Measurements from ENCODE around the gene ATAD3B.
"Not testable (repeated sequence)": the region's sequence is repeated elsewhere in the genome, so short reads cannot be mapped to it uniquely, and the experiment has no call there.

The ATAD3B gene

GRCh38 chr1:1527092-1527816 lies 55.7 kb downstream of the ATAD3B start:
- DNase-seq: no peak
- Histone ChIP-seq H3K27ac (no peak overlapping the region), H3K27me3 (replicated peaks) (no peaks in the 10 kb centered on the region), H3K36me3 (replicated peaks) (peaks cover 44% of the 10 kb centered on the region), H3K4me3 (ENCODE audit: low read depth, low read length) (no peak overlapping the region)
- no peak for TF ChIP-seq CTCF (IDR thresholded peaks at IDR 0.05; ENCODE audit: low read depth, low read length, missing control alignments)
- in situ Hi-C loops (cut with HindIII; ENCODE audit: low pct_ligation_motif_present, low sequenced_read_pairs): no loop called here

- no peak overlapping the region for H3K27ac ChIP-seq
- H3K4me3 ChIP-seq (ENCODE audit: low read depth, low read length): no peak overlapping the region
- DNase-seq: no peak
- no peaks in the 10 kb centered on the region for H3K27me3 ChIP-seq (replicated peaks)
- no peak for TF ChIP-seq CTCF (IDR thresholded peaks at IDR 0.05; ENCODE audit: low read depth, low read length, missing control alignments)
- H3K36me3 ChIP-seq (replicated peaks): peaks cover 44% of the 10 kb centered on the region
- in situ Hi-C loops (cut with HindIII; ENCODE audit: low pct_ligation_motif_present, low sequenced_read_pairs): no loop called here
Measured at GRCh38 chr1:1528301-1529267, 57.0 kb downstream of the ATAD3B start.

GRCh38 chr1:1529321-1529720 lies 57.8 kb downstream of the ATAD3B start:
- in situ Hi-C loops (cut with HindIII; ENCODE audit: low pct_ligation_motif_present, low sequenced_read_pairs): no loop called here
- H3K27me3 ChIP-seq (replicated peaks): no peaks in the 10 kb centered on the region
- no peak overlapping the region for H3K27ac ChIP-seq
- TF ChIP-seq CTCF (IDR thresholded peaks at IDR 0.05; ENCODE audit: low read depth, low read length, missing control alignments): no peak
- DNase-seq: no peak
- H3K36me3 ChIP-seq (replicated peaks): peaks cover 42% of the 10 kb centered on the region
- no peak overlapping the region for H3K4me3 ChIP-seq (ENCODE audit: low read depth, low read length)

- Histone ChIP-seq H3K27ac (no peak overlapping the region), H3K4me3 (ENCODE audit: low read depth, low read length) (no peak overlapping the region), H3K27me3 (replicated peaks) (no peaks in the 10 kb centered on the region), H3K36me3 (replicated peaks) (peaks cover 40% of the 10 kb centered on the region)
- in situ Hi-C loops (cut with HindIII; ENCODE audit: low pct_ligation_motif_present, low sequenced_read_pairs): no loop called here
- no peak for DNase-seq
- TF ChIP-seq CTCF (IDR thresholded peaks at IDR 0.05; ENCODE audit: low read depth, low read length, missing control alignments): no peak
Measured at GRCh38 chr1:1529936-1530335, 58.4 kb downstream of the ATAD3B start.

- in situ Hi-C loops (cut with HindIII; ENCODE audit: low pct_ligation_motif_present, low sequenced_read_pairs): no loop called here
- peaks cover 39% of the 10 kb centered on the region for H3K36me3 ChIP-seq (replicated peaks)
Measured at GRCh38 chr1:1531947-1532346, 60.4 kb downstream of the ATAD3B start.

GRCh38 chr1:1533176-1533893 lies 61.8 kb downstream of the ATAD3B start:
- H3K4me3 ChIP-seq (ENCODE audit: low read depth, low read length); H3K27ac ChIP-seq; H3K27me3 ChIP-seq (replicated peaks); DNase-seq; in situ Hi-C loops (cut with HindIII; ENCODE audit: low pct_ligation_motif_present, low sequenced_read_pairs): not testable (repeated sequence)
- H3K36me3 ChIP-seq (replicated peaks): peaks cover 29% of the 10 kb centered on the region

More at GRCh38 chr1:1531947-1532346, 60.4 kb downstream of the ATAD3B start:
- H3K4me3 ChIP-seq (ENCODE audit: low read depth, low read length): no peak overlapping the region
- no peak for DNase-seq
- H3K27ac ChIP-seq: no peak overlapping the region
- no peaks in the 10 kb centered on the region for H3K27me3 ChIP-seq (replicated peaks)
- TF ChIP-seq CTCF (IDR thresholded peaks at IDR 0.05; ENCODE audit: low read depth, low read length, missing control alignments): no peak

- peaks cover 25% of the 10 kb centered on the region for H3K36me3 ChIP-seq (replicated peaks)
- H3K27me3 ChIP-seq (replicated peaks); H3K4me3 ChIP-seq (ENCODE audit: low read depth, low read length); DNase-seq; in situ Hi-C loops (cut with HindIII; ENCODE audit: low pct_ligation_motif_present, low sequenced_read_pairs); H3K27ac ChIP-seq: not testable (repeated sequence)
Measured at GRCh38 chr1:1533894-1534291, 62.3 kb downstream of the ATAD3B start.

Measured in brain microvascular endothelial cell (primary cell).